PFSK-1 (cell line): ENCODE results near the gene PIP4K2A.

Experiments
- FOXP2 ChIP-seq: optimal IDR thresholded peaks from 2 replicates; pipeline ENCODE3; 2011; ENCODE audit warnings: borderline replicate concordance, control low read depth, inconsistent platforms; ENCODE audit not compliant: insufficient read depth; ENCODE audit errors: extremely low read length, extremely low read depth
- POLR2AphosphoS5 ChIP-seq: IDR thresholded peaks from 2 replicates; pipeline ENCODE4 v1.6.1; 2012; ENCODE audit warnings: low read depth, mild to moderate bottlenecking, control low read depth, low read length, moderate library complexity
- REST ChIP-seq, 2 experiments: IDR thresholded peaks; 2 replicates each; pipeline versions ENCODE4 v1.6.1 to v1.8.0; 2011 to 2012; ENCODE audit warnings: low read depth in 2 of 2, low read length in 2 of 2, control low read depth in 1 of 2, inconsistent platforms in 1 of 2, mild to moderate bottlenecking in 1 of 2, moderate library complexity in 1 of 2; ENCODE audit not compliant: insufficient read depth in 1 of 2
- SIN3A ChIP-seq: IDR thresholded peaks from 2 replicates; pipeline ENCODE4 v1.6.1; 2012; ENCODE audit warnings: mild to moderate bottlenecking, low read length, moderate library complexity, borderline replicate concordance; ENCODE audit not compliant: insufficient read depth
- TAF1 ChIP-seq: IDR thresholded peaks from 2 replicates; pipeline ENCODE4 v1.6.1; 2012; ENCODE audit warnings: low read length, control low read depth, borderline replicate concordance; ENCODE audit not compliant: insufficient read depth

Gene PIP4K2A

GRCh38 chr10:22737587-22737986 lies 23.2 kb upstream of the PIP4K2A start:
- no peak for TF ChIP-seq SIN3A
- TF ChIP-seq REST (IDR thresholded peaks at IDR 0.05; ENCODE audit: insufficient read depth in 1 of 2, low read depth in 2 of 2, low read length in 2 of 2) = no peak
- TF ChIP-seq POLR2AphosphoS5 = no peak
- TF ChIP-seq TAF1 = no peak
- TF ChIP-seq FOXP2 = no peak

GRCh38 chr10:22736134-22736533 lies 21.8 kb upstream of the PIP4K2A start:
- TF ChIP-seq FOXP2 (no peak), REST (IDR thresholded peaks at IDR 0.05; ENCODE audit: insufficient read depth in 1 of 2, low read depth in 2 of 2, low read length in 2 of 2) (no peak), TAF1 (no peak), POLR2AphosphoS5 (no peak), SIN3A (no peak)

- TF ChIP-seq FOXP2 = no peak
- no peak for TF ChIP-seq SIN3A
- no peak for TF ChIP-seq TAF1
- TF ChIP-seq POLR2AphosphoS5 = no peak
- no peak for TF ChIP-seq REST (IDR thresholded peaks at IDR 0.05; ENCODE audit: insufficient read depth in 1 of 2, low read depth in 2 of 2, low read length in 2 of 2)
These were observed 19.6 kb upstream of the PIP4K2A start for GRCh38 chr10:22733992-22734391.

- TF ChIP-seq TAF1 (no peak), FOXP2 (no peak), POLR2AphosphoS5 (no peak), SIN3A (no peak), REST (IDR thresholded peaks at IDR 0.05; ENCODE audit: insufficient read depth in 1 of 2, low read depth in 2 of 2, low read length in 2 of 2) (no peak)
These were observed 13.3 kb upstream of the PIP4K2A start for GRCh38 chr10:22727663-22728062.

GRCh38 chr10:22727112-22727511 lies 12.7 kb upstream of the PIP4K2A start:
- TF ChIP-seq FOXP2 = no peak
- no peak for TF ChIP-seq REST (IDR thresholded peaks at IDR 0.05; ENCODE audit: insufficient read depth in 1 of 2, low read depth in 2 of 2, low read length in 2 of 2)
- TF ChIP-seq SIN3A = no peak
- TF ChIP-seq TAF1 = no peak
- no peak for TF ChIP-seq POLR2AphosphoS5
